WTC11 (cell line): Measurements from ENCODE around the gene CRYBA4. TPM values are rescaled to one million over a fixed set of nuclear protein-coding genes. Genes with fewer than 3 reads are reported as not detected.

Experiments used
- ATAC-seq: fragments of 200-7000 bp; cut with Tn5 transposase; 2 replicates; pipeline ENCODE4 v1.10.0; 2021; ENCODE audit warnings: mild to moderate bottlenecking, moderate library complexity
- CTCF ChIA-PET: fragments of 300-600 bp; sonication (Branson Sonifier 250); formaldehyde crosslinking; loops from one replicate; lab custom pipeline; 2021; ENCODE audit warnings: antibody characterized with exemption; lab: Charles Lee
- POLR2A ChIA-PET: fragments of 350-600 bp; sonication (Branson Sonifier 250); formaldehyde crosslinking; loops from one replicate; lab custom pipeline; 2021; ENCODE audit warnings: antibody characterized with exemption; lab: Charles Lee
- DNase-seq: peaks from one replicate; pipeline ENCODE4 v3.0.0; 2021; ENCODE audit warnings: low spot score
- H3K27ac Mint-ChIP-seq: 2 replicates; pipeline ENCODE4 v1.8.0; 2021; ENCODE audit warnings: mixed read lengths
- H3K27me3 Mint-ChIP-seq: 2 replicates; pipeline ENCODE4 v1.8.0; 2021; ENCODE audit warnings: low read depth, mild to moderate bottlenecking, moderate library complexity, mixed read lengths
- H3K36me3 Mint-ChIP-seq: 2 replicates; pipeline ENCODE4 v1.8.0; 2021; ENCODE audit warnings: mixed read lengths
- H3K4me1 Mint-ChIP-seq: 2 replicates; pipeline ENCODE4 v1.8.0; 2022; ENCODE audit warnings: mixed read lengths
- H3K4me3 Mint-ChIP-seq: 2 replicates; pipeline ENCODE4 v1.8.0; 2021; ENCODE audit warnings: mild to moderate bottlenecking, moderate library complexity, mixed read lengths
- H3K9me3 Mint-ChIP-seq: 2 replicates; pipeline ENCODE4 v1.8.0; 2021; ENCODE audit warnings: mixed read lengths
- CTCF ChIP-seq: fragments of 200-600 bp; IDR thresholded peaks from 2 replicates; pipeline ENCODE4 v1.8.0; 2022; ENCODE audit warnings: antibody characterized with exemption
- ELF4 ChIP-seq: sonication (generic); formaldehyde crosslinking; IDR thresholded peaks from 2 replicates; pipeline ENCODE4 v1.8.1; 2022; ENCODE audit warnings: low read depth, mild to moderate bottlenecking, moderate library complexity, missing genetic modification reagents
- ESRRA ChIP-seq: sonication (generic); formaldehyde crosslinking; IDR thresholded peaks from 2 replicates; pipeline ENCODE4 v1.8.1; 2022; ENCODE audit warnings: mild to moderate bottlenecking, missing genetic modification reagents, borderline replicate concordance
- NR1H2 ChIP-seq: sonication (generic); formaldehyde crosslinking; IDR thresholded peaks from 2 replicates; pipeline ENCODE4 v1.9.0; 2021; ENCODE audit warnings: mild to moderate bottlenecking, moderate library complexity, missing genetic modification reagents
- PRDM15 ChIP-seq: sonication (generic); formaldehyde crosslinking; IDR thresholded peaks from 2 replicates; pipeline ENCODE4 v1.8.0; 2022; ENCODE audit warnings: missing genetic modification reagents
- SP1 ChIP-seq: sonication (generic); formaldehyde crosslinking; conservative IDR thresholded peaks from 2 replicates; pipeline ENCODE4 v1.8.1; 2022; ENCODE audit warnings: missing genetic modification reagents
- STAT6 ChIP-seq: sonication (generic); formaldehyde crosslinking; conservative IDR thresholded peaks from 2 replicates; pipeline ENCODE4 v1.8.1; 2023; ENCODE audit warnings: mild to moderate bottlenecking, low read depth, missing genetic modification reagents, moderate library complexity
- ZNF121 ChIP-seq: sonication (generic); formaldehyde crosslinking; IDR thresholded peaks from 2 replicates; pipeline ENCODE4 v1.8.0; 2023; ENCODE audit warnings: missing genetic modification reagents
- ZNF281 ChIP-seq: sonication (generic); formaldehyde crosslinking; IDR thresholded peaks from 2 replicates; pipeline ENCODE4 v1.8.0; 2023; ENCODE audit warnings: mild to moderate bottlenecking, missing genetic modification reagents
- ZNF416 ChIP-seq: fragments of 250-450 bp; sonication (Bioruptor Pico); IDR thresholded peaks from 2 replicates; pipeline ENCODE4 v1.9.0; 2021; ENCODE audit warnings: mild to moderate bottlenecking, inconsistent platforms
- total RNA-seq: library from RNA; stranded (reverse); gene quantifications from 3 replicates; pipeline ENCODE4 v1.2.3, GENCODE V29; 2021
- TF ChIP-seq, protein P1 (sequence below): sonication (generic); formaldehyde crosslinking; conservative IDR thresholded peaks from 2 replicates; pipeline ENCODE4 v1.8.1; 2022; ENCODE audit warnings: mild to moderate bottlenecking, missing genetic modification reagents
- TF ChIP-seq, protein P2 (sequence below): sonication (generic); formaldehyde crosslinking; IDR thresholded peaks from 2 replicates; pipeline ENCODE4 v1.8.1; 2022; ENCODE audit warnings: low read depth, mild to moderate bottlenecking, moderate library complexity, missing genetic modification reagents, borderline replicate concordance
- TF ChIP-seq, protein P3 (sequence below): fragments of 250-450 bp; sonication (Bioruptor Pico); IDR thresholded peaks from 2 replicates; pipeline ENCODE4 v2.1.2; 2022; ENCODE audit warnings: mild to moderate bottlenecking, moderate library complexity
- TF ChIP-seq, protein P4 (sequence below): sonication (generic); formaldehyde crosslinking; IDR thresholded peaks from 2 replicates; pipeline ENCODE4 v1.8.1; 2023; ENCODE audit warnings: mild to moderate bottlenecking, moderate library complexity, missing genetic modification reagents
- TF ChIP-seq, protein P5 (sequence below): sonication (generic); formaldehyde crosslinking; IDR thresholded peaks from 2 replicates; pipeline ENCODE4 v1.8.1; 2022; ENCODE audit warnings: mild to moderate bottlenecking, moderate library complexity, missing genetic modification reagents
- TF ChIP-seq, protein P6 (sequence below): fragments of 250-450 bp; sonication (Bioruptor Pico); IDR thresholded peaks from 2 replicates; pipeline ENCODE4 v1.9.0; 2021; ENCODE audit warnings: mild to moderate bottlenecking

Gene CRYBA4
- total RNA-seq, 1 experiment from 2014 or later, result 0.81 TPM

GRCh38 chr22:26634189-26634588, 12.4 kb downstream of the CRYBA4 start:
- H3K27ac Mint-ChIP-seq, result no peak overlapping the region
- H3K27me3 Mint-ChIP-seq, result peaks cover 5% of the 10 kb centered on the region; the same call in 1 of the 2 replicates
- ChIA-PET POLR2A (no interaction called here), CTCF (no interaction called here)
- peaks cover 8% of the 10 kb centered on the region; the same call in 1 of the 2 replicates for H3K9me3 Mint-ChIP-seq
- ATAC-seq, result no peak
- no peak overlapping the region for H3K4me3 Mint-ChIP-seq
- DNase-seq, result no peak
- peaks cover 28% of the 10 kb centered on the region for H3K4me1 Mint-ChIP-seq
- no peaks in the 10 kb centered on the region for H3K36me3 Mint-ChIP-seq
- TF ChIP-seq, protein P1, sequence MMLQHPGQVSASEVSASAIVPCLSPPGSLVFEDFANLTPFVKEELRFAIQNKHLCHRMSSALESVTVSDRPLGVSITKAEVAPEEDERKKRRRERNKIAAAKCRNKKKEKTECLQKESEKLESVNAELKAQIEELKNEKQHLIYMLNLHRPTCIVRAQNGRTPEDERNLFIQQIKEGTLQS, result no peak
- TF ChIP-seq ELF4, result no peak
- TF ChIP-seq, protein P2, sequence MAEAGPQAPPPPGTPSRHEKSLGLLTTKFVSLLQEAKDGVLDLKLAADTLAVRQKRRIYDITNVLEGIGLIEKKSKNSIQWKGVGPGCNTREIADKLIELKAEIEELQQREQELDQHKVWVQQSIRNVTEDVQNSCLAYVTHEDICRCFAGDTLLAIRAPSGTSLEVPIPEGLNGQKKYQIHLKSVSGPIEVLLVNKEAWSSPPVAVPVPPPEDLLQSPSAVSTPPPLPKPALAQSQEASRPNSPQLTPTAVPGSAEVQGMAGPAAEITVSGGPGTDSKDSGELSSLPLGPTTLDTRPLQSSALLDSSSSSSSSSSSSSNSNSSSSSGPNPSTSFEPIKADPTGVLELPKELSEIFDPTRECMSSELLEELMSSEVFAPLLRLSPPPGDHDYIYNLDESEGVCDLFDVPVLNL (CRISPR knock-in tag), result no peak
- TF ChIP-seq, protein P3, sequence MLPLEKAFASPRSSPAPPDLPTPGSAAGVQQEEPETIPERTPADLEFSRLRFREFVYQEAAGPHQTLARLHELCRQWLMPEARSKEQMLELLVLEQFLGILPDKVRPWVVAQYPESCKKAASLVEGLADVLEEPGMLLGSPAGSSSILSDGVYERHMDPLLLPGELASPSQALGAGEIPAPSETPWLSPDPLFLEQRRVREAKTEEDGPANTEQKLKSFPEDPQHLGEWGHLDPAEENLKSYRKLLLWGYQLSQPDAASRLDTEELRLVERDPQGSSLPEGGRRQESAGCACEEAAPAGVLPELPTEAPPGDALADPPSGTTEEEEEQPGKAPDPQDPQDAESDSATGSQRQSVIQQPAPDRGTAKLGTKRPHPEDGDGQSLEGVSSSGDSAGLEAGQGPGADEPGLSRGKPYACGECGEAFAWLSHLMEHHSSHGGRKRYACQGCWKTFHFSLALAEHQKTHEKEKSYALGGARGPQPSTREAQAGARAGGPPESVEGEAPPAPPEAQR, result no peak
- TF ChIP-seq PRDM15, result no peak
- TF ChIP-seq CTCF, result no peak
- TF ChIP-seq ESRRA, result no peak
- no peak for TF ChIP-seq SP1 (CRISPR knock-in tag)
- TF ChIP-seq, protein P4, sequence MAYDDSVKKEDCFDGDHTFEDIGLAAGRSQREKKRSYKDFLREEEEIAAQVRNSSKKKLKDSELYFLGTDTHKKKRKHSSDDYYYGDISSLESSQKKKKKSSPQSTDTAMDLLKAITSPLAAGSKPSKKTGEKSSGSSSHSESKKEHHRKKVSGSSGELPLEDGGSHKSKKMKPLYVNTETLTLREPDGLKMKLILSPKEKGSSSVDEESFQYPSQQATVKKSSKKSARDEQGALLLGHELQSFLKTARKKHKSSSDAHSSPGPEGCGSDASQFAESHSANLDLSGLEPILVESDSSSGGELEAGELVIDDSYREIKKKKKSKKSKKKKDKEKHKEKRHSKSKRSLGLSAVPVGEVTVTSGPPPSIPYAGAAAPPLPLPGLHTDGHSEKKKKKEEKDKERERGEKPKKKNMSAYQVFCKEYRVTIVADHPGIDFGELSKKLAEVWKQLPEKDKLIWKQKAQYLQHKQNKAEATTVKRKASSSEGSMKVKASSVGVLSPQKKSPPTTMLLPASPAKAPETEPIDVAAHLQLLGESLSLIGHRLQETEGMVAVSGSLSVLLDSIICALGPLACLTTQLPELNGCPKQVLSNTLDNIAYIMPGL, result no peak
- no peak for TF ChIP-seq ZNF121 (CRISPR knock-in tag)
- TF ChIP-seq, protein P5, sequence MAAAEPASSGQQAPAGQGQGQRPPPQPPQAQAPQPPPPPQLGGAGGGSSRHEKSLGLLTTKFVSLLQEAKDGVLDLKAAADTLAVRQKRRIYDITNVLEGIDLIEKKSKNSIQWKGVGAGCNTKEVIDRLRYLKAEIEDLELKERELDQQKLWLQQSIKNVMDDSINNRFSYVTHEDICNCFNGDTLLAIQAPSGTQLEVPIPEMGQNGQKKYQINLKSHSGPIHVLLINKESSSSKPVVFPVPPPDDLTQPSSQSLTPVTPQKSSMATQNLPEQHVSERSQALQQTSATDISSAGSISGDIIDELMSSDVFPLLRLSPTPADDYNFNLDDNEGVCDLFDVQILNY, result no peak

DNA sequence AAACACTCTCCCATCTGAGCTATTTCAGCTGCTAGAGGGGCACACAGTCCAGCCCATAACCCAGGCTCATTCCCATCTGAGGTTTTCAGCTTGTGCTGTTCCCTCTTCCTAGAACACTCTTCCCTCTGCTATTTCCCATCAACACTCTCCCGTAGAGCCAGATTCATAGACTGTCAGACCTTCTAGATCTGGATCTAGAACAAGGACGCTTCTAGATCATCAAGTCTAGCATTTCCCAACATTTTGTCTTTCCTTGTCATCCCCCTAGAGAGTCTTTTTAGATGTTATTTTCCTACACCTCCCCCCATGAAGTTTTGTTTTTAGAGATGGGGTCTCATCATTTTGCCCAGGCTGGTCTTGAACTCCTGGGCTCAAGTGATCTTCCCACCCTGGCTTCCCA, 13.4 kb downstream of the CRYBA4 start:
- POLR2A ChIA-PET, result no interaction called here
- Mint-ChIP-seq H3K27me3 (peaks cover 5% of the 10 kb centered on the region; the same call in 1 of the 2 replicates), H3K36me3 (no peaks in the 10 kb centered on the region), H3K9me3 (peaks cover 8% of the 10 kb centered on the region; the same call in 1 of the 2 replicates), H3K4me1 (peaks cover 36% of the 10 kb centered on the region), H3K27ac (no peak overlapping the region), H3K4me3 (no peak overlapping the region)
- no peak for DNase-seq
- CTCF ChIA-PET, result no interaction called here
- no peak for ATAC-seq
- TF ChIP-seq ELF4, result no peak
- TF ChIP-seq, protein P6, sequence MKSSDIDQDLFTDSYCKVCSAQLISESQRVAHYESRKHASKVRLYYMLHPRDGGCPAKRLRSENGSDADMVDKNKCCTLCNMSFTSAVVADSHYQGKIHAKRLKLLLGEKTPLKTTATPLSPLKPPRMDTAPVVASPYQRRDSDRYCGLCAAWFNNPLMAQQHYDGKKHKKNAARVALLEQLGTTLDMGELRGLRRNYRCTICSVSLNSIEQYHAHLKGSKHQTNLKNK (CRISPR knock-in tag), result no peak
- TF ChIP-seq ZNF281 (CRISPR knock-in tag), result no peak
- no peak for TF ChIP-seq ZNF416 (CRISPR knock-in tag)
- TF ChIP-seq NR1H2, result no peak
- no peak for TF ChIP-seq STAT6 (CRISPR knock-in tag)
